Upper lobe of left lung (tissue), 6 donors: Measurements from ENCODE around the gene MGAT4A. TPM values are rescaled to one million over a fixed set of nuclear protein-coding genes. Genes with fewer than 3 reads are reported as not detected.

Experiments
- ATAC-seq, 2 donors: fragments of 200-7000 bp; cut with Tn5 transposase; one replicate each; pipeline ENCODE4 v1.9.1; 2022; ENCODE audit warnings: mild to moderate bottlenecking in 2 of 2, moderate library complexity in 2 of 2; ENCODE audit not compliant: low FRiP score in 2 of 2
- DNase-seq, 2 donors: peaks; one replicate each; pipeline ENCODE4 v3.0.0-alpha.2; 2019 to 2020
- H3K27ac ChIP-seq, 4 donors: fragments of 200-600 bp; sonication (generic); one replicate each; pipeline ENCODE4 v1.5.1; 2016 to 2019
- H3K27me3 ChIP-seq, 4 donors: fragments of 200-600 bp; sonication (generic); one replicate each; pipeline ENCODE4 v1.5.1; 2017 to 2019
- H3K36me3 ChIP-seq, 4 donors: fragments of 200-600 bp; sonication (generic); one replicate each; pipeline ENCODE4 v1.5.1; 2016 to 2019
- H3K4me1 ChIP-seq, 4 donors: fragments of 200-600 bp; sonication (generic); one replicate each; pipeline ENCODE4 v1.5.1; 2018 to 2019
- H3K4me3 ChIP-seq, 4 donors: fragments of 200-600 bp; sonication (generic); one replicate each; pipeline ENCODE4 v1.5.1; 2017 to 2019; ENCODE audit warnings: mild to moderate bottlenecking in 2 of 4, moderate library complexity in 1 of 4
- H3K9me3 ChIP-seq, 4 donors: fragments of 200-600 bp; sonication (generic); one replicate each; pipeline ENCODE4 v1.5.1; 2018 to 2019
- CTCF ChIP-seq, 6 experiments: fragments of 450-650 bp in 4 of 6; fragments of 200-600 bp in 2 of 6; sonication (generic) in 2 of 6; IDR thresholded peaks; one replicate each; pipeline ENCODE4 v1.5.1; 2016 to 2019; ENCODE audit warnings: antibody characterized with exemption in 6 of 6
- EP300 ChIP-seq, 4 donors: sonication (generic); formaldehyde crosslinking; IDR thresholded peaks; one replicate each; pipeline ENCODE4 v1.5.1; 2017; ENCODE audit warnings: antibody characterized with exemption in 4 of 4, control low read depth in 2 of 4
- POLR2A ChIP-seq, 4 donors: fragments of 450-650 bp; IDR thresholded peaks; one replicate each; pipeline ENCODE4 v1.5.1; 2016 to 2017; ENCODE audit warnings: antibody characterized with exemption in 4 of 4, mild to moderate bottlenecking in 2 of 4
- POLR2AphosphoS5 ChIP-seq, 2 donors: sonication (generic); formaldehyde crosslinking; IDR thresholded peaks; one replicate each; pipeline ENCODE4 v1.5.1; 2017; ENCODE audit warnings: antibody characterized with exemption in 2 of 2
- WGBS, 2 donors: methylation state at CpG; one replicate each; pipeline ENCODE4 v1.1.5; 2017 to 2018; 5-methylcytosine and 5-hydroxymethylcytosine counted together
- total RNA-seq, 6 donors: library from RNA; depleted of rRNA in 4 of 6; stranded (reverse); fragments of >200 nt in 4 of 6; gene quantifications; one replicate each; pipeline versions ENCODE4 v1.1.0 to v1.2.1, GENCODE V29; 2016 to 2021
- donor health status: DM: no; HTN: no; CAD: no; lungs with moderate emphysema.
- donor health status: DM: no; HTN: yes; CAD: no; lungs with severe emphysema.

The MGAT4A gene
- total RNA-seq, 6 donors from 2014 or later, result 28.4 to 69.6 (median 53.6) TPM

- 50 to 70% methylated on average over 7 of the region's 7 CpGs for WGBS, 2 donors
Observed at GRCh38 chr2:98768384-98769113, 37.6 kb upstream of the MGAT4A start.

GRCh38 chr2:98764499-98764898 lies 33.6 kb upstream of the MGAT4A start:
- 74 to 75% methylated on average over 4 of the region's 4 CpGs for WGBS, 2 donors
- DNase-seq (no peak), ATAC-seq (peak in 1 of 2 donors; percentile 44)
- H3K4me3 ChIP-seq, result no peak overlapping the region
- H3K27ac ChIP-seq, result peak overlapping the region in 1 of 4 donors; percentile 33
- no peaks in the 10 kb centered on the region for H3K36me3 ChIP-seq
- TF ChIP-seq EP300 (IDR thresholded peaks at IDR 0.05) (peak in 1 of 4 donors; percentile 48), POLR2A (IDR thresholded peaks at IDR 0.05) (no peak), POLR2AphosphoS5 (IDR thresholded peaks at IDR 0.05) (peak in 1 of 2 donors; percentile 12), CTCF (IDR thresholded peaks at IDR 0.05) (no peak)
- no peaks in the 10 kb centered on the region for H3K27me3 ChIP-seq
- H3K9me3 ChIP-seq, result no peaks in the 10 kb centered on the region
- peaks cover 13 to 38% (median 26%) of the 10 kb centered on the region in 4 donors for H3K4me1 ChIP-seq

More at GRCh38 chr2:98768384-98769113, 37.6 kb upstream of the MGAT4A start:
- Histone ChIP-seq H3K9me3 (no peaks in the 10 kb centered on the region), H3K27ac (peak overlapping the region in 2 of 4 donors; percentile 1 to 43), H3K4me3 (no peak overlapping the region), H3K27me3 (no peaks in the 10 kb centered on the region), H3K4me1 (peaks cover 12 to 42% (median 32%) of the 10 kb centered on the region in 4 donors), H3K36me3 (no peaks in the 10 kb centered on the region)
- no peak for DNase-seq
- TF ChIP-seq CTCF (IDR thresholded peaks at IDR 0.05) (no peak), POLR2A (IDR thresholded peaks at IDR 0.05) (no peak), POLR2AphosphoS5 (IDR thresholded peaks at IDR 0.05) (no peak), EP300 (IDR thresholded peaks at IDR 0.05) (no peak)
- ATAC-seq, result no peak

GRCh38 chr2:98763209-98763951 lies 32.4 kb upstream of the MGAT4A start:
- TF ChIP-seq EP300 (IDR thresholded peaks at IDR 0.05), result no peak
- TF ChIP-seq POLR2A (IDR thresholded peaks at IDR 0.05), result no peak
- Histone ChIP-seq H3K4me3 (no peak overlapping the region), H3K9me3 (no peaks in the 10 kb centered on the region), H3K27ac (no peak overlapping the region), H3K27me3 (no peaks in the 10 kb centered on the region), H3K4me1 (peaks cover 16 to 37% (median 27%) of the 10 kb centered on the region in 4 donors), H3K36me3 (no peaks in the 10 kb centered on the region)
- DNase-seq, result no peak
- 67 to 75% methylated on average over 6 of the region's 6 CpGs for WGBS, 2 donors
- no peak for ATAC-seq

GRCh38 chr2:98761909-98762308 lies 31.0 kb upstream of the MGAT4A start:
- Histone ChIP-seq H3K4me1 (peaks cover 27 to 46% (median 36%) of the 10 kb centered on the region in 4 donors), H3K36me3 (no peaks in the 10 kb centered on the region), H3K27ac (peak overlapping the region in 2 of 4 donors; percentile 38 to 66), H3K4me3 (no peak overlapping the region), H3K27me3 (no peaks in the 10 kb centered on the region), H3K9me3 (no peaks in the 10 kb centered on the region)
- DNase-seq (no peak), ATAC-seq (no peak)
- TF ChIP-seq POLR2A (IDR thresholded peaks at IDR 0.05) (no peak), POLR2AphosphoS5 (IDR thresholded peaks at IDR 0.05) (no peak), CTCF (IDR thresholded peaks at IDR 0.05) (no peak), EP300 (IDR thresholded peaks at IDR 0.05) (no peak)
- WGBS, 2 donors, result 87 to 91% methylated on average over 6 of the region's 6 CpGs

GRCh38 chr2:98761267-98761781 lies 30.4 kb upstream of the MGAT4A start:
- H3K9me3 ChIP-seq, result no peaks in the 10 kb centered on the region
- ATAC-seq, result no peak
- no peaks in the 10 kb centered on the region for H3K27me3 ChIP-seq
- peaks cover 27 to 46% (median 36%) of the 10 kb centered on the region in 4 donors for H3K4me1 ChIP-seq
- TF ChIP-seq EP300 (IDR thresholded peaks at IDR 0.05), result no peak
- TF ChIP-seq POLR2AphosphoS5 (IDR thresholded peaks at IDR 0.05), result no peak
- no peak for TF ChIP-seq CTCF (IDR thresholded peaks at IDR 0.05)
- TF ChIP-seq POLR2A (IDR thresholded peaks at IDR 0.05), result peak in 1 of 4 donors; percentile 6
- peak overlapping the region in 2 of 4 donors; percentile 38 to 66 for H3K27ac ChIP-seq
- DNase-seq, result peak in 1 of 2 donors; percentile 84
- WGBS, 2 donors, result 69 to 76% methylated on average over 9 of the region's 9 CpGs
- no peaks in the 10 kb centered on the region for H3K36me3 ChIP-seq
- no peak overlapping the region for H3K4me3 ChIP-seq
